Measurements from ENCODE around the gene CALCB.

The CALCB gene

GRCh38 chr11:15101072-15101709 lies 27.8 kb downstream of the CALCB start:
- TF ChIP-seq, protein P1, sequence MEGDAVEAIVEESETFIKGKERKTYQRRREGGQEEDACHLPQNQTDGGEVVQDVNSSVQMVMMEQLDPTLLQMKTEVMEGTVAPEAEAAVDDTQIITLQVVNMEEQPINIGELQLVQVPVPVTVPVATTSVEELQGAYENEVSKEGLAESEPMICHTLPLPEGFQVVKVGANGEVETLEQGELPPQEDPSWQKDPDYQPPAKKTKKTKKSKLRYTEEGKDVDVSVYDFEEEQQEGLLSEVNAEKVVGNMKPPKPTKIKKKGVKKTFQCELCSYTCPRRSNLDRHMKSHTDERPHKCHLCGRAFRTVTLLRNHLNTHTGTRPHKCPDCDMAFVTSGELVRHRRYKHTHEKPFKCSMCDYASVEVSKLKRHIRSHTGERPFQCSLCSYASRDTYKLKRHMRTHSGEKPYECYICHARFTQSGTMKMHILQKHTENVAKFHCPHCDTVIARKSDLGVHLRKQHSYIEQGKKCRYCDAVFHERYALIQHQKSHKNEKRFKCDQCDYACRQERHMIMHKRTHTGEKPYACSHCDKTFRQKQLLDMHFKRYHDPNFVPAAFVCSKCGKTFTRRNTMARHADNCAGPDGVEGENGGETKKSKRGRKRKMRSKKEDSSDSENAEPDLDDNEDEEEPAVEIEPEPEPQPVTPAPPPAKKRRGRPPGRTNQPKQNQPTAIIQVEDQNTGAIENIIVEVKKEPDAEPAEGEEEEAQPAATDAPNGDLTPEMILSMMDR (conservative IDR thresholded peaks at IDR 0.05; ENCODE audit: low read depth, low read length) = peak; percentile 98
- H3K4me3 ChIP-seq (ENCODE audit: low read length) = no peak overlapping the region
- DNase-seq (ENCODE audit: low read depth) = peak; percentile 17

- TF ChIP-seq, protein P1 (conservative IDR thresholded peaks at IDR 0.05; ENCODE audit: low read depth, low read length) = no peak
- DNase-seq (ENCODE audit: low read depth) = no peak
- H3K4me3 ChIP-seq (ENCODE audit: low read length) = no peak overlapping the region
Measured at GRCh38 chr11:15104166-15104565, 30.8 kb downstream of the CALCB start.

- TF ChIP-seq, protein P1 (conservative IDR thresholded peaks at IDR 0.05; ENCODE audit: low read depth, low read length) = no peak
- peak; percentile 44 for DNase-seq (ENCODE audit: low read depth)
Measured at GRCh38 chr11:15106201-15106965, 33.0 kb downstream of the CALCB start.

GRCh38 chr11:15107730-15108515 lies 34.5 kb downstream of the CALCB start:
- TF ChIP-seq, protein P1 (conservative IDR thresholded peaks at IDR 0.05; ENCODE audit: low read depth, low read length) = no peak
- H3K4me3 ChIP-seq (ENCODE audit: low read length) = no peak overlapping the region
- DNase-seq (ENCODE audit: low read depth) = no peak

More at GRCh38 chr11:15106201-15106965, 33.0 kb downstream of the CALCB start:
- no peak overlapping the region for H3K4me3 ChIP-seq (ENCODE audit: low read length)

DNA sequence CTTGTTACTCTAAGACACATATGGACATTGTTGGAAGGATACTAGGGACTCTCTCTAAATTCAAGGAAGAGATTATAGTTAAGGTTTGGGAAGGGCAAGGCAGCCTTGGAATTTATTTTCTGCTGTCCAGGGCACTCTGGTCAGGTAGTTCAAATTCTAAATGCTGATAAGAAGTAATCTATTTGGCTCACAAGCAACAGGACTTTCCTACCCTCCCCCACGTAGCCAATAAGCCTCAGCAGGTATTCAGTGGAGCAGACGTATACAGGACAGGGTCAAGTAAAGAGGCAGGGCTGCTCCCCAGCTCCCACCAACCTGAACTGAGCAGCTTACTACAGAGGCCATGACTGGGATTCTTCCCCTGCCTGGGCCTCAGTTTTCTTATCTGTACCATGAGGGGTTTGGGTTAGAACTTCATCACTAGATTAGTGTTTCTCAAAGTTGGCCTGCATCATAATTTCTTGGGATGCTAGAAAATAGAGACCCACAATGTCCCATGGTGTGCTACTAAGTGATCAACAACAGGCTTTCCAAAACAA lies 35.3 kb downstream of the CALCB start:
- TF ChIP-seq, protein P1 (conservative IDR thresholded peaks at IDR 0.05; ENCODE audit: low read depth, low read length) = no peak
- H3K4me3 ChIP-seq (ENCODE audit: low read length) = no peak overlapping the region
- no peak for DNase-seq (ENCODE audit: low read depth)

- TF ChIP-seq, protein P1 (conservative IDR thresholded peaks at IDR 0.05; ENCODE audit: low read depth, low read length) = no peak
- DNase-seq (ENCODE audit: low read depth) = no peak
Measured at GRCh38 chr11:15109602-15110001, 36.2 kb downstream of the CALCB start.

More at GRCh38 chr11:15109602-15110001, 36.2 kb downstream of the CALCB start:
- no peak overlapping the region for H3K4me3 ChIP-seq (ENCODE audit: low read length)

All from retinal pigment epithelial cell (primary cell).